EL (cell line): ENCODE measurements around the gene FER.

Source experiments
- DNase-seq: peaks from one replicate; pipeline ENCODE4 v3.0.0-alpha.2; 2016

The FER gene

DNA sequence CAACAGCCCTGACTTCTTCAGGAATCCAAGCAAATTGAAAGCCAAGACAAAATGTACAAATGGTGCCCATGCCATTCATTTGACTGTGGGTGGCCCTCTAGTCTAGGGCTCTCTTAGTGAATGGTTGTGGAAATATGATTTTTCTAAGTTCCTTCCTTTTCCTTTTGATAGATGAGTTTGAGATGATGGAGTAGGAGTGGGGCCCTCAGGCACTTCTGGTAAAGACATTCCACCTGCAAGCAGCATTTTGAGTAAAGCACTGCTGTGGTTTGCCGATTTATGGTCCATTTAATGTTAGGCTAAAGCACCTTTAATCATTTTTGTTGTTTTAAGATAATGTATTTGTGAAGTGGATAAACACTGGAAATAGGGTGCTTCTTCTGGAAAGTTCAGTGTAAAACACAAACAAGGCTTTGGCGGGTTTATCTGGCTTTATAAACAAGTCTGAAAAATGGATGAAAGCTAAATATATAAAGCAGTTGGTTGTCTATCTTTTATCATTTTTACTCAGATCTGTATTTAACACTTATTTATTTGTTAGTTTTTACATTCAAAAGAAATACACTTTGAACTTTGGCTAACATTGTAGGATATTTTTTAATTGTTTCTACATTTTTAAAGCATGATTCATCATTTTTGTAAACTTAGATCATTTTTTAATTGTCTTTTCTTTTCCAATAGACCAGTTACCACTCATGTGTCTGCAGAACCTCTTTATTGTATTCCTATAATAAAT, 448.6 kb downstream of the FER start:
- DNase-seq = peak; percentile 9

DNA sequence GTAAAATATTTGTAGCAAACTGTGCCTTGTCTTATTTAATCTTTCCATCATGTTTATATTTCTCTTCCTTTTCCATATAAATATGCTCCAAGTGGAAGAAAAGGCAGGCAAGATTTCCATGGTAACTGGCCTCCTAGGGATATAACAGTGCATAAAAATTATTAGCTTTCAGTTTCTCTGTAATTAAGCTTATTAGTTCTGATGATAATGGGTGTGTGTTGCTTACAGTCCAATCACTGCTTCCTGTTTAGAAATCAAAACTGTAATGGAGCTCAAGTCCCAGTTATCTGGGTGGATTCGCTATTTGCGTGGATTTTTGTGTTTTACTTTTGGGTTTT, 449.1 kb downstream of the FER start:
- no peak for DNase-seq

DNA sequence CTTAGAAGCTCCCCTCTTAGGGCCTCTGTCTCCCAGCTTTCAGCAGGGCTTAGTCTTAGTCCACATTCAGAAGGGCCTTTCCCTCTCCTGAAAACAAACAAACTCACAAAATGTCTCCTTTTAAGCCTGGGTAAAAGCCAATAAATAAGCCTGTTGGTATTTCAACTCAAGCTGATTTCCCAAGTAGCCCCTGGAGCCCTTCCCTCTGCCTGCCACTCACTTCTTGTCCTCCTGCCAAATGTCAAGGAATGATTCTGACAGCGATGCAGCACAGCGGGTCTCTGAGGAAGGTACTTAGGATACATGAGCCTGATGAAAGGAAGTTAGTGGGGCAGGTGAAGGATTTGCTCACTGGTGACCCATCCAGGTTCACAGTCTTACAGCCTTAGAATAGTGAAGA, 451.6 kb downstream of the FER start:
- DNase-seq = no peak

DNA sequence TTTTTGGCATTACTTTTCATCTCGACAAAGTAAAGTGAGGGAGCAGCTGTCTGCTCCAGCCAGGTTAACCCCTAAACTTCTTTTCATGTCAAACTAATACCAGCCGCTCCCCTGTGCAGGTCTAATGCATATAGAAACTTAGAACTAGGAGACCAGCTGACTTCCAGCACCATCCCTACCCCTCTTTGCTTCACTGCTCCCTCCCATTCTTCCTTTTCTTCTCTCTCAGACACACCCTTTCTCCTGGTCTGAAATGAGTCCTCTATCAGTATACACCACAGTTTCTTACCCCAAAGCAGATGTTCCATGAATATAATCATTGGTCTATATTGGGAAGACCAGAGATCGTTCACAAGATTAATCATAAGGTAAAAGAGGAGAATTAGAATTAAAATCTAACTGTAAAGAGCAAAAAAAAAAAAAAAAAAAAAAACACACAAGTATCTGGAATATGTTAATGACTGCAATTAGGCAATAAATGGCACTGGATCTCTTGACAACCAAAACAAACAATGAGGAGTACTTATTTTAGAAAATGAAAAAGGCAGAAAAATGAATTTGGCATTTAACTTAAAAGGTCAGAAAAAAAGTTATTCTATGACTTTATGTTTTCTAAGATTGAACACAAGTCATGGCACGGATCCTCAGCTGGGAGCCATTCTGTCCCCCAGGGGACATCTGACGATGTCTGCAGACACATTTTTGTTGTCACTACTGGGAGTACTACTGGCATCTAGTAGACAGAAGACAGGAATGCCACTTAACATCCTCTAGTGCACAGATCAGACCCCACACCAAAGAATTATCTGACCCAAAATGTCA, 452.3 kb downstream of the FER start:
- no peak for DNase-seq

DNA sequence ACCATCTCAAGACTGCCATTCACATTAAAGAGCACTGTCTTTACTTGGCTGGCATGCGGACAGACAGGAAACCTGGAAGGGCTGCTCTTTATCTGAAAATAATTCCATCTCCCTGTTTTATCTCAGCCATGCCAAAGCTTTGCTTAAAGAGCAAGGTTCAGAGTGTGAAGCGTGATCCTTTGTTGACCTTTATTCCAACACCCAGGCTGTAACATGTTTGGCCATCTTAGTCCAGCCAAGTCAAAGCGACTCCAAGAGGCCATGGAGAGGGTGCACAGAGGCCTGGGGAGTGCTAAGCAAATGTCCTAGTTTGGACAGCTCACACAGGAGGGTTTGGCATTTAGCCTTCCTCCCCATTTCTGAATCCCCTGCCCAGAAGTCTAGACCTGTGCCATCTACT, 467.3 kb downstream of the FER start:
- no peak for DNase-seq

- no peak for DNase-seq
These were observed 471.1 kb downstream of the FER start for GRCh38 chr5:109218818-109219217.

- DNase-seq = no peak
These were observed 475.8 kb downstream of the FER start for GRCh38 chr5:109223531-109223930.

GRCh38 chr5:109224276-109224882, 476.7 kb downstream of the FER start:
- no peak for DNase-seq

DNA sequence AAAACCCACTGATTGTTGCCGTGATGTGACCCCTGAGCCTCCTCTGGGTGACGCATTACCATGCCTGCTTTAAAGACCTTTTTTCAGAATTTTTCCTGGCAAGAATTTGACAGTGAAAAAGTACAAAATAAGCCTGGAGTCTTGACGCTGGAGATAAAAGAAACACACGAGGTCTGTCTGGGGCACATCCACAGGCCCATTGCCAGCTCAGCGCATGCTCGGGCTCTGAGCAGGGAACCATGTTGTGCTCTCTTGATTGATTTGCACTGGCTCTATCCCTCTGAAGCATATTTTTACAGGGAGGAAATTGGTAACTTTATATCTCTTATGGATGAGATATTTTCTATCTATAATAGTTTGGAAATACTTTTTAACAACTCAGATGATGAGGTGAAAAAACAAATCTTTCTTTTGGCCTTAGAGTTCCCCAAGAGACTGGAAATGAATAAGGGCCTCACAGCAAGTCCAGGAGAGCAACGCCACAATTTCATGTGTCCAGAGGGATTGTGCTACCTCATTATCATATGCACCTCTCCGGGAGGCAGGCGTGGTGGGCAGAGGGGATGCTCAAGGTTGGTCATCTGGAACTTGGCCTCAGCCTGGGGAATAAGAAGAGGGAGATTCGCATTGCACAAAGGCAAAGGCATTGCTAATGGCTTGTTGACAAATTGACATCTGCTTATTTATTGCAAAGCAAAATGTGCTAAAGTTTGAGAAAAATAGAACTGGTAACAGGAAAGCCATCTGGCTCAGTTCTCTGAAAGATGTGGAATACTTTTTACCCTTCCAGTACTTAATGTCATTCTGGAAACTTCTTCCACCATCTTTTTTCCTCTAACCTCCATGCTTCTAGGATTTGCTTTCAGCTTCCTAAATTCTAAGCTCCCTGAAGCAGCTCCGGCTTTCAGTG, 478.3 kb downstream of the FER start:
- DNase-seq = no peak

DNA sequence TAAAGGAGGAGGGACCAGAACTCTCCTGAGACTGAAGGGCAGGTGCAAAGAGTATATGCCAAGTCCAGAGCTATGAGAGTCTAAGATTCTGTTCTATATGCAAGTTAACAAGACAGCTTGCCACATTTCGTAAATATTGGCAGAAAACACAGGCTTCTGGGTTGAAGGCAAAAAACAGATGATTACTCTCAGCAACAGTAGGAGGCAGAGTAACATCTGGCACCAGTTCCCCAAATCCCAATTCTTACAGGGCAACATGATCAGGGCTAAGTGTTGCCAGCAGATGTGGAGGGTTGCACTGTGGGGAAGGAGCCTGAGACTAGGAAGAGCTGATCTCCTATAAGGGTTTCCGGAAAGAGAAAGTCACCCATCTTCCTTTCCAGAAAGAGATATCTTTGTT, 482.7 kb downstream of the FER start:
- no peak for DNase-seq

- no peak for DNase-seq
These were observed 483.6 kb downstream of the FER start for GRCh38 chr5:109231331-109231730.

DNA sequence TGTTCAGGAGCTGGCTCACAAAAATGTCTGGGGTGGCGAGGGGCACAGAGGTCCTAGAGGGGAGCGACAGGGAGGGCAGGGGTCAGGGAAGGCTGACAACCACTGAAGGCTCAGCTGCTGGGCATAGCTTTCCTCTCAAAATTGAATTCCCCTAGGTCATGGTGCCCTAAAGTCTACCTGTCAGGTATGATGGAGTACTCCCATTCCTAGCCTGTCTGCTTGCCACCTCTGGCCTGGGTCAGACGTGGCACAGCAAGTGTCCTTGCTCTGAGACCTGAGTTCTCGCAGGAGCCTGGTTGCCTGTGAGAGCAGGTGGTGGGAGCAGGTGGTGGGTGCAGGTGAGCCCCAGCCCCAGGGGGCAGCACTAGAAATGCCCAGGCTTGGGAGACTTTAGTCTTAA, 486.7 kb downstream of the FER start:
- no peak for DNase-seq

- no peak for DNase-seq
These were observed 491.8 kb downstream of the FER start for GRCh38 chr5:109239456-109239855.

DNA sequence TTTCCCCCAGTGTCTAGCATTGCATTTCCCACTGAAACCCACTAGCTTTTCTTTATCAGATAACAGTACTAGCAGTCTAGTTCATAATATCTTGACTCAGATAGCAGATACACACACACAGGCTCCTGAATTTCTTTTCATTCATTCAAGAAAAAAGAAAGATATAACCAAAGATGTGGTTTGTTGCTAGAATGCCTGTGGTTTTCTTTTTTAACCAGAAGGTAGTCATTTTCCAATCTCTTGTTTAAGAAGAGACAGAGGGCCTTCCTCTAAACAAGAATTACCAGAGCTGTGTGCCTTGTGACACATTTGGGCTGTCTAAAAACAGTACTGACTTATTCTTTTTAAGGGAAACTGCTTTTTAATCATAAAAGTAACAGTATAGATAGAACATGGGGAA, 494.8 kb downstream of the FER start:
- no peak for DNase-seq

- DNase-seq = no peak
These were observed 498.7 kb downstream of the FER start for GRCh38 chr5:109246395-109246794.
